SU-DHL-6 (cell line): Measurements from ENCODE around the gene KCNIP4.

ENCODE experiments used
- H2AFZ ChIP-seq: fragments of 200-600 bp; sonication (generic); 2 replicates; pipeline ENCODE4 v1.6.1; 2014; ENCODE audit warnings: low read depth, mild to moderate bottlenecking, moderate library complexity, mixed read lengths, antibody characterized with exemption, low read length; ENCODE audit not compliant: severe bottlenecking
- H3F3A ChIP-seq: fragments of 200-600 bp; shearing (Covaris generic); 2 replicates; pipeline ENCODE4 v1.6.0; 2016; ENCODE audit warnings: antibody characterized with exemption, mild to moderate bottlenecking; ENCODE audit not compliant: insufficient read depth
- H3K27ac ChIP-seq: fragments of 200-600 bp; sonication (generic); 2 replicates; pipeline ENCODE4 v1.5.1; 2016; ENCODE audit warnings: low read depth, mild to moderate bottlenecking, low read length, moderate library complexity, mixed read lengths
- H3K27me3 ChIP-seq: fragments of 200-600 bp; sonication (generic), shearing (Covaris generic); 2 replicates; pipeline ENCODE4 v1.6.0; 2014; ENCODE audit warnings: mild to moderate bottlenecking, low read length
- H3K36me3 ChIP-seq: fragments of 200-600 bp; sonication (generic); 2 replicates; pipeline ENCODE4 v1.6.1; 2014; ENCODE audit warnings: mild to moderate bottlenecking, low read length, mixed read lengths
- H3K4me2 ChIP-seq: fragments of 300-600, 200-600 bp; shearing (Covaris generic), sonication (generic); 2 replicates; pipeline ENCODE4 v1.6.0; 2014; ENCODE audit warnings: low read length, low read depth, mild to moderate bottlenecking; ENCODE audit not compliant: poor library complexity, severe bottlenecking
- H3K4me3 ChIP-seq: fragments of 200-600 bp; sonication (generic); 2 replicates; pipeline ENCODE4 v1.5.1; 2014; ENCODE audit warnings: antibody characterized with exemption, low read length, mild to moderate bottlenecking, mixed read lengths; ENCODE audit not compliant: insufficient read depth, poor library complexity, severe bottlenecking
- H3K79me2 ChIP-seq: fragments of 200-600 bp; sonication (generic); 2 replicates; pipeline ENCODE4 v1.6.1; 2014; ENCODE audit warnings: mild to moderate bottlenecking, low read length, moderate library complexity; ENCODE audit not compliant: insufficient read depth
- H3K9ac ChIP-seq: fragments of 200-600 bp; sonication (generic); 2 replicates; pipeline ENCODE4 v1.7.0; 2014; ENCODE audit warnings: mild to moderate bottlenecking, low read length
- H3K9me2 ChIP-seq: fragments of 200-600 bp; sonication (generic); replicated peaks from 2 replicates; pipeline ENCODE4 v1.6.1; 2014; ENCODE audit warnings: low read length; ENCODE audit not compliant: insufficient read depth
- H3K9me3 ChIP-seq: fragments of 200-600 bp; sonication (generic); 2 replicates; pipeline ENCODE4 v1.6.1; 2014; ENCODE audit warnings: low read length, mixed read lengths; ENCODE audit not compliant: insufficient read depth
- H4K20me1 ChIP-seq: fragments of 200-600 bp; sonication (generic); 2 replicates; pipeline ENCODE4 v1.6.1; 2014; ENCODE audit warnings: low read depth, mild to moderate bottlenecking, antibody characterized with exemption, low read length, moderate library complexity, mixed read lengths
- CTCF ChIP-seq: fragments of 200-600 bp; sonication (generic); IDR thresholded peaks from one replicate; pipeline ENCODE4 v1.5.1; 2017; ENCODE audit warnings: antibody characterized with exemption, mild to moderate bottlenecking, low read length, moderate library complexity; ENCODE audit not compliant: insufficient read depth, poor library complexity, severe bottlenecking
- EZH2phosphoT487 ChIP-seq: fragments of 200-600 bp; sonication (generic), shearing (Covaris generic); conservative IDR thresholded peaks from 2 replicates; pipeline ENCODE4 v1.6.1; 2018; ENCODE audit warnings: mild to moderate bottlenecking, antibody characterized with exemption, low read length, moderate library complexity, mixed read lengths

KCNIP4 gene

GRCh38 chr4:21757248-21757647 is 191.3 kb downstream of the KCNIP4 start:
- Histone ChIP-seq H3K9me2 (no peaks in the 10 kb centered on the region), H2AFZ (no peak overlapping the region), H3K79me2 (no peaks in the 10 kb centered on the region), H3K36me3 (no peaks in the 10 kb centered on the region), H3K4me3 (no peak overlapping the region), H3F3A (no peaks in the 10 kb centered on the region), H3K9ac (no peak overlapping the region), H3K27me3 (no peaks in the 10 kb centered on the region), H3K4me2 (no peak overlapping the region), H3K27ac (no peak overlapping the region), H3K9me3 (no peaks in the 10 kb centered on the region), H4K20me1 (no peaks in the 10 kb centered on the region)
- no peak for TF ChIP-seq CTCF

GRCh38 chr4:21753084-21753760 is 195.3 kb downstream of the KCNIP4 start:
- no peaks in the 10 kb centered on the region for H4K20me1 ChIP-seq
- H3K9ac ChIP-seq, result no peak overlapping the region
- no peaks in the 10 kb centered on the region for H3K79me2 ChIP-seq
- H3K9me3 ChIP-seq, result no peaks in the 10 kb centered on the region
- no peak overlapping the region for H2AFZ ChIP-seq
- H3K27ac ChIP-seq, result no peak overlapping the region
- TF ChIP-seq EZH2phosphoT487 (no peak), CTCF (no peak)
- H3K27me3 ChIP-seq, result no peaks in the 10 kb centered on the region
- no peaks in the 10 kb centered on the region for H3K9me2 ChIP-seq
- no peaks in the 10 kb centered on the region for H3F3A ChIP-seq
- no peaks in the 10 kb centered on the region for H3K36me3 ChIP-seq
- H3K4me3 ChIP-seq, result no peak overlapping the region
- H3K4me2 ChIP-seq, result no peak overlapping the region

GRCh38 chr4:21752616-21753015 is 196.0 kb downstream of the KCNIP4 start:
- H3K9me3 ChIP-seq, result no peaks in the 10 kb centered on the region
- no peak for TF ChIP-seq CTCF
- TF ChIP-seq EZH2phosphoT487, result no peak

More at GRCh38 chr4:21752616-21753015, 196.0 kb downstream of the KCNIP4 start:
- Histone ChIP-seq H3K9ac (no peak overlapping the region), H3K36me3 (no peaks in the 10 kb centered on the region), H3K79me2 (no peaks in the 10 kb centered on the region), H3K27ac (no peak overlapping the region), H3F3A (no peaks in the 10 kb centered on the region), H4K20me1 (no peaks in the 10 kb centered on the region), H3K9me2 (no peaks in the 10 kb centered on the region), H3K27me3 (no peaks in the 10 kb centered on the region), H3K4me3 (no peak overlapping the region), H2AFZ (no peak overlapping the region), H3K4me2 (no peak overlapping the region)
